ENCODE measurements around the gene CD86.

GRCh38 chr3:122055215-122055614 is at the start of gene CD86:
- TF ChIP-seq, protein P1, sequence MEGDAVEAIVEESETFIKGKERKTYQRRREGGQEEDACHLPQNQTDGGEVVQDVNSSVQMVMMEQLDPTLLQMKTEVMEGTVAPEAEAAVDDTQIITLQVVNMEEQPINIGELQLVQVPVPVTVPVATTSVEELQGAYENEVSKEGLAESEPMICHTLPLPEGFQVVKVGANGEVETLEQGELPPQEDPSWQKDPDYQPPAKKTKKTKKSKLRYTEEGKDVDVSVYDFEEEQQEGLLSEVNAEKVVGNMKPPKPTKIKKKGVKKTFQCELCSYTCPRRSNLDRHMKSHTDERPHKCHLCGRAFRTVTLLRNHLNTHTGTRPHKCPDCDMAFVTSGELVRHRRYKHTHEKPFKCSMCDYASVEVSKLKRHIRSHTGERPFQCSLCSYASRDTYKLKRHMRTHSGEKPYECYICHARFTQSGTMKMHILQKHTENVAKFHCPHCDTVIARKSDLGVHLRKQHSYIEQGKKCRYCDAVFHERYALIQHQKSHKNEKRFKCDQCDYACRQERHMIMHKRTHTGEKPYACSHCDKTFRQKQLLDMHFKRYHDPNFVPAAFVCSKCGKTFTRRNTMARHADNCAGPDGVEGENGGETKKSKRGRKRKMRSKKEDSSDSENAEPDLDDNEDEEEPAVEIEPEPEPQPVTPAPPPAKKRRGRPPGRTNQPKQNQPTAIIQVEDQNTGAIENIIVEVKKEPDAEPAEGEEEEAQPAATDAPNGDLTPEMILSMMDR (IDR thresholded peaks at IDR 0.05; ENCODE audit: poor library complexity, severe bottlenecking) = no peak
- TF ChIP-seq TAF1 (IDR thresholded peaks at IDR 0.05; ENCODE audit: low read depth) (no peak), MXI1 (conservative IDR thresholded peaks at IDR 0.05; ENCODE audit: poor library complexity, severe bottlenecking) (no peak), EZH2 (IDR thresholded peaks at IDR 0.05; ENCODE audit: borderline replicate concordance, insufficient read depth, low read length, poor library complexity, severe bottlenecking) (no peak), SMC3 (conservative IDR thresholded peaks at IDR 0.05; ENCODE audit: poor library complexity) (no peak), POLR2AphosphoS5 (IDR thresholded peaks at IDR 0.05) (no peak)

All from neural cell (in vitro differentiated cells).